VCaP (cell line): Measurements from ENCODE around the gene HPGDS.

Experiments used
- H3K27ac ChIP-seq: fragments of 450-650 bp; 2 replicates; pipeline ENCODE4 v1.5.1; 2017
- CTCF ChIP-seq: fragments of 450-650 bp; conservative IDR thresholded peaks from 2 replicates; pipeline ENCODE4 v1.5.1; 2017; ENCODE audit warnings: mild to moderate bottlenecking, moderate library complexity

HPGDS gene

GRCh38 chr4:94356444-94356843, 13.8 kb upstream of the HPGDS start:
- no peak overlapping the region for H3K27ac ChIP-seq
- no peak for TF ChIP-seq CTCF

- peak overlapping the region; percentile 39 for H3K27ac ChIP-seq
- TF ChIP-seq CTCF = no peak
Measured at GRCh38 chr4:94354474-94354896, 11.8 kb upstream of the HPGDS start.

- no peak for TF ChIP-seq CTCF
Measured at GRCh38 chr4:94352996-94353395, 10.4 kb upstream of the HPGDS start.

GRCh38 chr4:94352163-94352562, 9.5 kb upstream of the HPGDS start:
- TF ChIP-seq CTCF = no peak
- H3K27ac ChIP-seq = peak overlapping the region; percentile 5; the same call in 1 of the 2 replicates

More at GRCh38 chr4:94352996-94353395, 10.4 kb upstream of the HPGDS start:
- H3K27ac ChIP-seq = no peak overlapping the region

GRCh38 chr4:94351319-94351718, 8.7 kb upstream of the HPGDS start:
- no peak overlapping the region for H3K27ac ChIP-seq
- TF ChIP-seq CTCF = no peak

- no peak overlapping the region for H3K27ac ChIP-seq
- TF ChIP-seq CTCF = no peak
Measured at GRCh38 chr4:94350095-94350494, 7.5 kb upstream of the HPGDS start.

- no peak overlapping the region for H3K27ac ChIP-seq
- no peak for TF ChIP-seq CTCF
Measured at GRCh38 chr4:94349193-94349592, 6.6 kb upstream of the HPGDS start.

GRCh38 chr4:94348666-94349065, 6.0 kb upstream of the HPGDS start:
- TF ChIP-seq CTCF = no peak
- no peak overlapping the region for H3K27ac ChIP-seq
